Liver (tissue), 3 donors: ENCODE data around the gene SYCE3.

Source experiments
- FOXA2 ChIP-seq: IDR thresholded peaks from 2 replicates; pipeline ENCODE4 v1.6.1; 2016; ENCODE audit warnings: antibody characterized with exemption
- GABPA ChIP-seq, 2 donors: IDR thresholded peaks in 1 of 2; conservative IDR thresholded peaks in 1 of 2; 2 replicates each; pipeline ENCODE4 v1.6.1; 2016; ENCODE audit warnings: antibody characterized with exemption in 2 of 2, mild to moderate bottlenecking in 1 of 2, moderate library complexity in 1 of 2
- JUND ChIP-seq, 2 donors: IDR thresholded peaks; 2 replicates each; pipeline ENCODE4 v1.6.1; 2016; ENCODE audit warnings: antibody characterized with exemption in 2 of 2
- MAX ChIP-seq: IDR thresholded peaks from 2 replicates; pipeline ENCODE4 v1.6.1; 2016; ENCODE audit warnings: antibody characterized with exemption
- RAD21 ChIP-seq, 2 donors: IDR thresholded peaks; 2 replicates each; pipeline ENCODE4 v1.6.1; 2016; ENCODE audit warnings: antibody characterized with exemption in 2 of 2, mild to moderate bottlenecking in 2 of 2
- REST ChIP-seq: IDR thresholded peaks from 2 replicates; pipeline ENCODE4 v1.6.1; 2016; ENCODE audit warnings: antibody characterized with exemption, mild to moderate bottlenecking
- TAF1 ChIP-seq: conservative IDR thresholded peaks from 2 replicates; pipeline ENCODE4 v1.6.1; 2016; ENCODE audit warnings: antibody characterized with exemption, mild to moderate bottlenecking
- YY1 ChIP-seq: IDR thresholded peaks from 2 replicates; pipeline ENCODE4 v1.6.1; 2016; ENCODE audit warnings: antibody characterized with exemption, mild to moderate bottlenecking
- TF ChIP-seq, protein P1 (sequence below): fragments of 150-350 bp; IDR thresholded peaks from 2 replicates; pipeline ENCODE4 v1.5.1; 2017; ENCODE audit warnings: improper control_type of control experiment, low read depth, low read length; ENCODE audit not compliant: missing input control
- donor health status: healthy.
- donor health status: healthy.

GRCh38 chr22:50507991-50508884, 54.5 kb downstream of the SYCE3 start, which contains the start of gene NCAPH2:
- TF ChIP-seq GABPA (IDR thresholded peaks at IDR 0.05 in 1 of 2, conservative IDR thresholded peaks at IDR 0.05 in 1 of 2) (peak in 1 of 2 donors; percentile 88), FOXA2 (no peak), REST (no peak), RAD21 (IDR thresholded peaks at IDR 0.05) (no peak), MAX (no peak), TAF1 (no peak), JUND (IDR thresholded peaks at IDR 0.05) (peak in 1 of 2 donors; percentile 38), YY1 (peak; percentile 98)
- TF ChIP-seq, protein P1, sequence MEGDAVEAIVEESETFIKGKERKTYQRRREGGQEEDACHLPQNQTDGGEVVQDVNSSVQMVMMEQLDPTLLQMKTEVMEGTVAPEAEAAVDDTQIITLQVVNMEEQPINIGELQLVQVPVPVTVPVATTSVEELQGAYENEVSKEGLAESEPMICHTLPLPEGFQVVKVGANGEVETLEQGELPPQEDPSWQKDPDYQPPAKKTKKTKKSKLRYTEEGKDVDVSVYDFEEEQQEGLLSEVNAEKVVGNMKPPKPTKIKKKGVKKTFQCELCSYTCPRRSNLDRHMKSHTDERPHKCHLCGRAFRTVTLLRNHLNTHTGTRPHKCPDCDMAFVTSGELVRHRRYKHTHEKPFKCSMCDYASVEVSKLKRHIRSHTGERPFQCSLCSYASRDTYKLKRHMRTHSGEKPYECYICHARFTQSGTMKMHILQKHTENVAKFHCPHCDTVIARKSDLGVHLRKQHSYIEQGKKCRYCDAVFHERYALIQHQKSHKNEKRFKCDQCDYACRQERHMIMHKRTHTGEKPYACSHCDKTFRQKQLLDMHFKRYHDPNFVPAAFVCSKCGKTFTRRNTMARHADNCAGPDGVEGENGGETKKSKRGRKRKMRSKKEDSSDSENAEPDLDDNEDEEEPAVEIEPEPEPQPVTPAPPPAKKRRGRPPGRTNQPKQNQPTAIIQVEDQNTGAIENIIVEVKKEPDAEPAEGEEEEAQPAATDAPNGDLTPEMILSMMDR, result peak; percentile 7
